GM18517 (cell line): Measurements from ENCODE around the gene APC.
"Not testable (repeated sequence)": the region's sequence is repeated elsewhere in the genome, so short reads cannot be mapped to it uniquely, and the experiment has no call there.

ENCODE experiments used
- ATAC-seq: cut with Tn5 transposase; IDR thresholded peaks from one replicate; pipeline ENCODE4 v1.9.1; 2021; ENCODE audit warnings: mild to moderate bottlenecking, moderate library complexity; ENCODE audit not compliant: unreplicated experiment

APC gene

GRCh38 chr5:112848116-112848811 lies 110.6 kb downstream of the APC start:
- peak; percentile 100 for ATAC-seq

- ATAC-seq = no peak
Observed at GRCh38 chr5:112849912-112850311, 112.2 kb downstream of the APC start.

- no peak for ATAC-seq
Observed at GRCh38 chr5:112854651-112855050, 117.0 kb downstream of the APC start.

GRCh38 chr5:112857866-112858265 lies 120.2 kb downstream of the APC start:
- ATAC-seq = no peak

- ATAC-seq = not testable (repeated sequence)
Observed at GRCh38 chr5:112860571-112860928, 122.9 kb downstream of the APC start.

GRCh38 chr5:112860929-112861637 lies 123.4 kb downstream of the APC start, which contains the start of gene SRP19:
SRP19 (plus strand) TSS chr5:112861287; CDS start chr5:112861377, 90 bp downstream.
- ATAC-seq = peak; percentile 98

GRCh38 chr5:112861638-112861985 lies 123.9 kb downstream of the APC start:
- no peak for ATAC-seq

GRCh38 chr5:112862085-112862484 lies 124.4 kb downstream of the APC start:
- ATAC-seq = no peak

GRCh38 chr5:112863549-112863948 lies 125.9 kb downstream of the APC start:
- no peak for ATAC-seq

- ATAC-seq = no peak
Observed at GRCh38 chr5:112865128-112865527, 127.4 kb downstream of the APC start.

- no peak for ATAC-seq
Observed at GRCh38 chr5:112866739-112867138, 129.1 kb downstream of the APC start.

- ATAC-seq = no peak
Observed at GRCh38 chr5:112867411-112867810, 129.7 kb downstream of the APC start.

GRCh38 chr5:112869948-112870347 lies 132.3 kb downstream of the APC start:
- peak; percentile 74 for ATAC-seq

- ATAC-seq = no peak
Observed at GRCh38 chr5:112870966-112871365, 133.3 kb downstream of the APC start.

GRCh38 chr5:112876362-112876761 lies 138.7 kb downstream of the APC start:
- ATAC-seq = no peak

GRCh38 chr5:112878101-112878500 lies 140.4 kb downstream of the APC start:
- no peak for ATAC-seq

- ATAC-seq = peak; percentile 54
Observed at GRCh38 chr5:112878760-112879159, 141.1 kb downstream of the APC start.

GRCh38 chr5:112880219-112880964 lies 142.7 kb downstream of the APC start:
- ATAC-seq = no peak

GRCh38 chr5:112883192-112883591 lies 145.5 kb downstream of the APC start:
- ATAC-seq = no peak

- ATAC-seq = no peak
Observed at GRCh38 chr5:112885001-112885400, 147.3 kb downstream of the APC start.

- no peak for ATAC-seq
Observed at GRCh38 chr5:112886975-112887374, 149.3 kb downstream of the APC start.

- ATAC-seq = not testable (repeated sequence)
Observed at GRCh38 chr5:112892066-112892465, 154.4 kb downstream of the APC start.
